CD4-positive, alpha-beta T cell (primary cell): ENCODE data around the gene TOMM70. TPM values are rescaled to one million over a fixed set of nuclear protein-coding genes. Genes with fewer than 3 reads are reported as not detected.

Experiments
- ATAC-seq: fragments of 200-7000 bp; cut with Tn5 transposase; one replicate; pipeline ENCODE4 v1.10.0; 2022; ENCODE audit warnings: mild to moderate bottlenecking; ENCODE audit not compliant: poor library complexity
- CTCF ChIA-PET: fragments of 350-600 bp; sonication (Branson Sonifier 250); formaldehyde crosslinking; loops from one replicate; lab custom pipeline; 2021; ENCODE audit warnings: antibody characterized with exemption, inconsistent platforms; lab: Charles Lee
- POLR2A ChIA-PET: fragments of 350-600 bp; sonication (Branson Sonifier 250); formaldehyde crosslinking; loops from one replicate; lab custom pipeline; 2021; ENCODE audit warnings: antibody characterized with exemption, inconsistent platforms; lab: Charles Lee
- DNase-seq, 14 experiments: peaks; one replicate each; pipeline ENCODE4 v3.0.0-alpha.2; 2013 to 2020; ENCODE audit warnings: mixed read lengths in 2 of 14
- H3K27ac ChIP-seq, 2 donors: one replicate each; pipeline versions ENCODE4 v1.5.1 to v1.7.0; 2013; ENCODE audit warnings: low read length in 2 of 2, low read depth in 1 of 2, mild to moderate bottlenecking in 1 of 2
- H3K27me3 ChIP-seq, 2 experiments: 1 replicate in 1 of 2; 2 replicates in 1 of 2; pipeline versions ENCODE4 v1.6.1 to v1.7.0; 2013; ENCODE audit warnings: low read length in 2 of 2, control low read depth in 1 of 2, mild to moderate bottlenecking in 1 of 2, moderate library complexity in 1 of 2; ENCODE audit not compliant: insufficient read depth in 2 of 2, control insufficient read depth in 1 of 2
- H3K36me3 ChIP-seq: one replicate; pipeline ENCODE4 v1.6.1; 2013; ENCODE audit warnings: low read length, control low read depth; ENCODE audit not compliant: insufficient read depth
- H3K4me1 ChIP-seq: one replicate; pipeline ENCODE4 v1.6.1; 2013; ENCODE audit warnings: low read length, control low read depth; ENCODE audit not compliant: insufficient read depth
- H3K4me3 ChIP-seq: one replicate; pipeline ENCODE4 v1.5.1; 2013; ENCODE audit warnings: mild to moderate bottlenecking, low read length, moderate library complexity
- H3K9me3 ChIP-seq, 2 experiments: 1 replicate in 1 of 2; 2 replicates in 1 of 2; pipeline versions ENCODE4 v1.6.1 to v1.7.0; 2013; ENCODE audit warnings: low read length in 2 of 2, mild to moderate bottlenecking in 2 of 2, control low read depth in 1 of 2, moderate library complexity in 1 of 2; ENCODE audit not compliant: control insufficient read depth in 1 of 2, insufficient read depth in 1 of 2
- H3K27ac Mint-ChIP-seq: one replicate; pipeline ENCODE4 v1.8.0; 2020; ENCODE audit warnings: mixed read lengths
- H3K27me3 Mint-ChIP-seq: one replicate; pipeline ENCODE4 v1.8.0; 2021; ENCODE audit warnings: mixed read lengths
- H3K36me3 Mint-ChIP-seq: one replicate; pipeline ENCODE4 v1.8.0; 2021; ENCODE audit warnings: low read depth, mixed read lengths
- H3K4me1 Mint-ChIP-seq: one replicate; pipeline ENCODE4 v1.8.0; 2021; ENCODE audit warnings: low read depth, mixed read lengths
- H3K4me3 Mint-ChIP-seq: one replicate; pipeline ENCODE4 v1.8.0; 2020; ENCODE audit warnings: mild to moderate bottlenecking, mixed read lengths
- H3K9me3 Mint-ChIP-seq: one replicate; pipeline ENCODE4 v1.8.0; 2020; ENCODE audit warnings: mixed read lengths
- intact Hi-C, 2 experiments: fragments of 100-400 bp; cut with DNase I in 1 of 2; cut with micrococcal nuclease in 1 of 2; formaldehyde crosslinking; loops; one replicate each; pipeline versions ENCODE4 v1.15.1 to v1.9.0; 2023 to 2025; cut with DNase I, micrococcal nuclease
- total RNA-seq, 174 experiments: library from RNA in 2 of 174; stranded (reverse) in 2 of 174; gene quantifications; one replicate each; pipeline ENCODE4 v1.2.3 and lab custom pipeline; 2021 to 2026
- TF ChIP-seq, protein P1 (sequence below): fragments of 200-600 bp; IDR thresholded peaks from one replicate; pipeline ENCODE4 v1.8.0; 2022; ENCODE audit warnings: antibody characterized with exemption, mild to moderate bottlenecking

Gene TOMM70
- total RNA-seq, 2 experiments from 2014 or later: 20.9 to 21.6 TPM

GRCh38 chr3:100424261-100424660, 23.4 kb upstream of the TOMM70 start:
- POLR2A ChIA-PET: no interaction called here
- H3K36me3 Mint-ChIP-seq: no peaks in the 10 kb centered on the region
- TF ChIP-seq, protein P1, sequence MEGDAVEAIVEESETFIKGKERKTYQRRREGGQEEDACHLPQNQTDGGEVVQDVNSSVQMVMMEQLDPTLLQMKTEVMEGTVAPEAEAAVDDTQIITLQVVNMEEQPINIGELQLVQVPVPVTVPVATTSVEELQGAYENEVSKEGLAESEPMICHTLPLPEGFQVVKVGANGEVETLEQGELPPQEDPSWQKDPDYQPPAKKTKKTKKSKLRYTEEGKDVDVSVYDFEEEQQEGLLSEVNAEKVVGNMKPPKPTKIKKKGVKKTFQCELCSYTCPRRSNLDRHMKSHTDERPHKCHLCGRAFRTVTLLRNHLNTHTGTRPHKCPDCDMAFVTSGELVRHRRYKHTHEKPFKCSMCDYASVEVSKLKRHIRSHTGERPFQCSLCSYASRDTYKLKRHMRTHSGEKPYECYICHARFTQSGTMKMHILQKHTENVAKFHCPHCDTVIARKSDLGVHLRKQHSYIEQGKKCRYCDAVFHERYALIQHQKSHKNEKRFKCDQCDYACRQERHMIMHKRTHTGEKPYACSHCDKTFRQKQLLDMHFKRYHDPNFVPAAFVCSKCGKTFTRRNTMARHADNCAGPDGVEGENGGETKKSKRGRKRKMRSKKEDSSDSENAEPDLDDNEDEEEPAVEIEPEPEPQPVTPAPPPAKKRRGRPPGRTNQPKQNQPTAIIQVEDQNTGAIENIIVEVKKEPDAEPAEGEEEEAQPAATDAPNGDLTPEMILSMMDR: no peak
- H3K4me3 Mint-ChIP-seq: no peak overlapping the region
- H3K9me3 ChIP-seq: no peaks in the 10 kb centered on the region
- H3K4me1 Mint-ChIP-seq: no peaks in the 10 kb centered on the region
- intact Hi-C loops: no loop called here
- H3K36me3 ChIP-seq: no peaks in the 10 kb centered on the region
- no peak overlapping the region for H3K4me3 ChIP-seq
- DNase-seq: no peak
- CTCF ChIA-PET: no interaction called here
- no peak for ATAC-seq
- no peaks in the 10 kb centered on the region for H3K4me1 ChIP-seq
- H3K27me3 Mint-ChIP-seq: peaks cover 33% of the 10 kb centered on the region
- H3K27me3 ChIP-seq: no peaks in the 10 kb centered on the region
- no peak overlapping the region for H3K27ac ChIP-seq
- H3K27ac Mint-ChIP-seq: no peak overlapping the region
- no peaks in the 10 kb centered on the region for H3K9me3 Mint-ChIP-seq

DNA sequence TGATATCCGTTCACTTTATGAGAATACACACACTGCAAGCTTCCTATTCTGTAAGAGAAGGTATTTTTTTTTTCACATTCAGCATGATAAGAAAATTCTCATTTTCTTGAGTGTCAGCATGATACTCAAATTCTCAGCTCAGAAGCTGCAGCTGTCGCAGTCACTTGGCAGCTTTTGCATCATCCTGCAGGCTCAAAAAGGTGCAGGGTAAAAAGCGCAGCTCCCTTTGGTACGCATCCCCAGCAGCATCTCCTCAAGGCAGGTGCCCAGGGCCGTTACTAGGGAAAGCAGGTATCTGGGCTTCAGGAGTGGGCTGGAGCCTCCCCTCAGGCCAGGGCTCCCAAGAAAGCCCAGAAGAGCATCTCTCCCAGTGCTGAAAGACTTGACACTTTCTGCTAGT, 22.7 kb upstream of the TOMM70 start:
- no peaks in the 10 kb centered on the region for H3K4me1 ChIP-seq
- CTCF ChIA-PET: no interaction called here
- Mint-ChIP-seq H3K36me3 (no peaks in the 10 kb centered on the region), H3K27ac (no peak overlapping the region), H3K4me3 (no peak overlapping the region), H3K4me1 (no peaks in the 10 kb centered on the region), H3K27me3 (peaks cover 33% of the 10 kb centered on the region), H3K9me3 (no peaks in the 10 kb centered on the region)
- no peak for DNase-seq
- TF ChIP-seq, protein P1: no peak
- intact Hi-C loops: no loop called here
- no peaks in the 10 kb centered on the region for H3K27me3 ChIP-seq
- ATAC-seq: no peak
- no peaks in the 10 kb centered on the region for H3K9me3 ChIP-seq
- H3K27ac ChIP-seq: no peak overlapping the region
- no peaks in the 10 kb centered on the region for H3K36me3 ChIP-seq
- POLR2A ChIA-PET: no interaction called here
- H3K4me3 ChIP-seq: no peak overlapping the region

DNA sequence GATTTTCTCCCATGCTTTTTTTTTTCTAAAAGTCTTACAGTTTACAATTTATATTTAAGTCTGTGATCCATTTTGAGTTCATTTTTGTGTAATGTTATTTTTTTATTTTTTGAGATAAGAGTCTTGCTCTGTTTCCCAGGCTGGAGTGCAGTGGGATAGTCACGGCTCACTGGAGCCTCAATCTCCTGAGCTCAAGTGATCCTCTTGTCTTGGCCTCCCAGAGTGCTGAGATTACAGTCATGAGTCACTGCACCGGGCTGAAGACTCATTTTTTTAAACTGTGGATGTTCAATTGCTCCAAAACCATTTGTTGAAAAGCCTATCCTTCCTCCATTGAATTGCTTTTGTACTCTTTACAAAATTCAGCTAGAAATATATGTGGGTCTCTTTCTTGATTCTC, 20.0 kb upstream of the TOMM70 start:
- no peaks in the 10 kb centered on the region for H3K36me3 ChIP-seq
- H3K27ac Mint-ChIP-seq: no peak overlapping the region
- DNase-seq: no peak
- CTCF ChIA-PET: interaction anchor here (1.4 kb wide), 1 partner anchor 12 kb away, joined by 4 read pairs; no protein-coding TSS in a partner anchor
- no peak overlapping the region for H3K27ac ChIP-seq
- H3K4me3 Mint-ChIP-seq: no peak overlapping the region
- H3K4me1 ChIP-seq: no peaks in the 10 kb centered on the region
- TF ChIP-seq, protein P1: no peak
- no peak for ATAC-seq
- H3K36me3 Mint-ChIP-seq: no peaks in the 10 kb centered on the region
- H3K9me3 Mint-ChIP-seq: no peaks in the 10 kb centered on the region
- H3K9me3 ChIP-seq: no peaks in the 10 kb centered on the region
- POLR2A ChIA-PET: no interaction called here
- peaks cover 26% of the 10 kb centered on the region for H3K27me3 Mint-ChIP-seq
- no peaks in the 10 kb centered on the region for H3K4me1 Mint-ChIP-seq
- intact Hi-C loops: no loop called here
- H3K27me3 ChIP-seq: no peaks in the 10 kb centered on the region
- H3K4me3 ChIP-seq: no peak overlapping the region
